SKM-1 (cell line): ENCODE results near the gene PLBD2.

Experiments
- DNase-seq: peaks from one replicate; lab custom pipeline; 2025; ENCODE audit not compliant: unreplicated experiment; lab: John Stamatoyannopoulos, UW

PLBD2 gene

DNA sequence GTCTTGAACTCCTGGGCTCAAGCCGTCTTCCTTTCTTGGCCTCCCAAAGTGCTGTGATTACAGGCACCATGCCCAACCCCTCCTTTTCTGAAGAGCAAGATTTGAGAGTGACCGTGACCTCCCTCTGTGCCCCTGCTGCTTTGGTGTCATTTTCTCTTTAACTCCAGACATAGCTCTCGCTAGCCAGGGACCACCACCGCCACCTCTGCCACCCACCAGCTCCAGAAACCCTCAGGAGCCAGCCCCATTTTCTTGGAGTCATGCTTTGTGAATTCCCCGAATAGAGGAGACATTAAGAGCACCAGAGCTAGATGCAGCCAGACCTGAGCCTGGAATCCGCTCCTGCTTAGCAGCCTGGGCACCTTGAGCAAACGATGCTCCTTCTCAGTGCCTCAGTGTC, 81.9 kb downstream of the PLBD2 start:
- DNase-seq = no peak
